Mucosa of rectum (tissue), 2 donors: Measurements from ENCODE around the gene LEUTX.

Experiments
- H3K27ac ChIP-seq, 2 donors: one replicate each; pipeline ENCODE4 v1.7.0; 2013; ENCODE audit warnings: inconsistent platforms in 2 of 2, low read depth in 2 of 2, low read length in 2 of 2
- H3K27me3 ChIP-seq, 2 donors: one replicate each; pipeline ENCODE4 v1.7.0; 2013; ENCODE audit warnings: low read length in 2 of 2; ENCODE audit not compliant: control insufficient read depth in 2 of 2, insufficient read depth in 2 of 2
- H3K36me3 ChIP-seq, 2 donors: one replicate each; pipeline ENCODE4 v1.7.0; 2013; ENCODE audit warnings: low read length in 2 of 2; ENCODE audit not compliant: control insufficient read depth in 2 of 2, insufficient read depth in 2 of 2
- H3K4me1 ChIP-seq, 2 donors: one replicate each; pipeline ENCODE4 v1.7.0; 2013; ENCODE audit warnings: low read length in 2 of 2, mild to moderate bottlenecking in 1 of 2; ENCODE audit not compliant: control insufficient read depth in 2 of 2, insufficient read depth in 2 of 2
- H3K4me3 ChIP-seq, 2 donors: one replicate each; pipeline ENCODE4 v1.7.0; 2013; ENCODE audit warnings: low read length in 2 of 2
- H3K9ac ChIP-seq, 2 donors: one replicate each; pipeline ENCODE4 v1.7.0; 2013; ENCODE audit warnings: low read length in 2 of 2, low read depth in 1 of 2, mild to moderate bottlenecking in 1 of 2
- H3K9me3 ChIP-seq, 2 donors: one replicate each; pipeline ENCODE4 v1.7.0; 2013; ENCODE audit warnings: low read length in 2 of 2; ENCODE audit not compliant: control insufficient read depth in 2 of 2
- donor health status: healthy.
- donor health status: Normal muscosa, but diverticular disease.

The LEUTX gene, protein sequence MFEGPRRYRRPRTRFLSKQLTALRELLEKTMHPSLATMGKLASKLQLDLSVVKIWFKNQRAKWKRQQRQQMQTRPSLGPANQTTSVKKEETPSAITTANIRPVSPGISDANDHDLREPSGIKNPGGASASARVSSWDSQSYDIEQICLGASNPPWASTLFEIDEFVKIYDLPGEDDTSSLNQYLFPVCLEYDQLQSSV

GRCh38 chr19:39778763-39779162 lies at the start of gene LEUTX:
Gene LEUTX, plus strand, starts transcription at chr19:39778854. Its CDS starts 67 bp downstream, at chr19:39778921.
- Histone ChIP-seq H3K27me3 (no peaks in the 10 kb centered on the region), H3K36me3 (no peaks in the 10 kb centered on the region), H3K27ac (no peak within 1 kb of the TSS), H3K4me1 (no peaks in the 10 kb centered on the region), H3K9ac (no peak within 1 kb of the TSS), H3K4me3 (no peak within 1 kb of the TSS), H3K9me3 (no peaks in the 10 kb centered on the region)

- Histone ChIP-seq H3K4me1 (no peaks in the 10 kb centered on the region), H3K27ac (no peak overlapping the region), H3K27me3 (peaks cover 0 to 3% of the 10 kb centered on the region in 2 donors), H3K36me3 (no peaks in the 10 kb centered on the region), H3K9ac (no peak overlapping the region), H3K9me3 (no peaks in the 10 kb centered on the region), H3K4me3 (no peak overlapping the region)
These were observed 49.1 kb upstream of the LEUTX start for GRCh38 chr19:39729594-39729993.

GRCh38 chr19:39731685-39732084 lies 47.0 kb upstream of the LEUTX start:
- Histone ChIP-seq H3K27me3 (no peaks in the 10 kb centered on the region), H3K36me3 (no peaks in the 10 kb centered on the region), H3K4me3 (no peak overlapping the region), H3K4me1 (no peaks in the 10 kb centered on the region), H3K9ac (no peak overlapping the region), H3K9me3 (no peaks in the 10 kb centered on the region), H3K27ac (no peak overlapping the region)

DNA sequence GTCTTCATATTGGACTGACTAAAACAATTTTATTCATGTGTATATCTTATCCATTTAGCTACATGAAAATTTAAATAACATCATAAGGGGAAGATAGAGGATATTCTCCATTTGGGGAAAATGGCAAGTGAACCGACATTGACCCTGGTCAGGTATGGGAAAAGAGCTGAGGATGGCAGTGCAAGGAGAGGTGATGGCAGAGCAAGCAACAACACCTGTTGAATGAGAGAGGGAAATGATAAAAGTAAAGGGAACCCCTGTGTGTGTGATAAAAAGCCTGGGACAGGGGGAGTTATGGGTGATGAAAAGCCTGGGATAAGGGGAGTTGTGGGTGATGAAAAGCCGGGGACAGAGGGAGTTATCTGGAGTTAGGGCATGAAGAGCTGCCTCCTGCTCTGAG lies 44.8 kb upstream of the LEUTX start:
- Histone ChIP-seq H3K27me3 (peaks cover 0 to 1% of the 10 kb centered on the region in 2 donors), H3K27ac (no peak overlapping the region), H3K9me3 (no peaks in the 10 kb centered on the region), H3K4me1 (no peaks in the 10 kb centered on the region), H3K4me3 (no peak overlapping the region), H3K9ac (no peak overlapping the region), H3K36me3 (no peaks in the 10 kb centered on the region)

DNA sequence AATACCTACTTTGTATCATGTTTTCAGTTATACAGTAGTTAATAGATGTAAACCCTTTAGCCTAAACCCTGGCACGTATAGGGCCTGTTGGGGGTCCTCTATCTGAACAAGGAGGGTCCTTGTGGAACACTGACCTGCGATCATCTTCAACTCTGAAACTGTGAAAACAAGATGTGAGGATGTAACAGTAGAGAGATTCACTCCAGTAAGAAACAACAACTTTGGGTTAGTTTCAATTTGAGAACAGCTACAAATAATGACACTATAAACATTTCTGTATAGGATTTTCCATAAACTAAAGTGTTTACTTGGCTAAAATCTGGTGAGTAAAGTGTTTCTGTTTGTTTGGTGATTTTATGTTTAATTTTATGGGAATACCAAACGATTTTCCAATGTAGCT lies 43.0 kb upstream of the LEUTX start:
- Histone ChIP-seq H3K4me3 (no peak overlapping the region), H3K9me3 (no peaks in the 10 kb centered on the region), H3K4me1 (no peaks in the 10 kb centered on the region), H3K36me3 (no peaks in the 10 kb centered on the region), H3K27me3 (peaks cover 0 to 2% of the 10 kb centered on the region in 2 donors), H3K9ac (no peak overlapping the region), H3K27ac (no peak overlapping the region)

DNA sequence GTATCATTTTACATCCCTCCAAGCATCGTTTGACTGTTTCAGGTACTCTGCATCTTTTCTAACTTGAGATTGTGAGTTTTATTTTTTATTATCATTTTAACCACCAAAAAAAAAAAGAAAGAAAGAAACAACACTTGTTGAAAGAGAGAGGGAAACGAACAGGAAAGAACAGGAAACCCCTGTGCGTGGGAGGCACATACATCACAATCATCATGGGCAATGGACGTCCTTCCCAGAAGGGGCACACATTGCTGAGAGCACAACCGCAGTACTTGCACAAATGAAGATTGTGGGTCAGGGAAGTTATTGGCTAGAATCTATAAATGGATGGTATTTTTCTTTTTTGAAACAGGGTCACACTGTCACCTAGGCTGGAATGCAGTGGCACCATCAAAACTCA lies 42.6 kb upstream of the LEUTX start:
- no peaks in the 10 kb centered on the region for H3K36me3 ChIP-seq
- H3K9me3 ChIP-seq, result no peaks in the 10 kb centered on the region
- H3K4me3 ChIP-seq, result no peak overlapping the region
- H3K27me3 ChIP-seq, result peaks cover 0 to 2% of the 10 kb centered on the region in 2 donors
- no peak overlapping the region for H3K27ac ChIP-seq
- no peaks in the 10 kb centered on the region for H3K4me1 ChIP-seq
- no peak overlapping the region for H3K9ac ChIP-seq

GRCh38 chr19:39737351-39737750 lies 41.3 kb upstream of the LEUTX start:
- no peak overlapping the region for H3K9ac ChIP-seq
- peak overlapping the region in 1 of 2 donors; percentile 41 for H3K4me3 ChIP-seq
- H3K27ac ChIP-seq, result no peak overlapping the region
- H3K9me3 ChIP-seq, result no peaks in the 10 kb centered on the region
- H3K36me3 ChIP-seq, result no peaks in the 10 kb centered on the region
- peaks cover 0 to 2% of the 10 kb centered on the region in 2 donors for H3K27me3 ChIP-seq
- no peaks in the 10 kb centered on the region for H3K4me1 ChIP-seq

DNA sequence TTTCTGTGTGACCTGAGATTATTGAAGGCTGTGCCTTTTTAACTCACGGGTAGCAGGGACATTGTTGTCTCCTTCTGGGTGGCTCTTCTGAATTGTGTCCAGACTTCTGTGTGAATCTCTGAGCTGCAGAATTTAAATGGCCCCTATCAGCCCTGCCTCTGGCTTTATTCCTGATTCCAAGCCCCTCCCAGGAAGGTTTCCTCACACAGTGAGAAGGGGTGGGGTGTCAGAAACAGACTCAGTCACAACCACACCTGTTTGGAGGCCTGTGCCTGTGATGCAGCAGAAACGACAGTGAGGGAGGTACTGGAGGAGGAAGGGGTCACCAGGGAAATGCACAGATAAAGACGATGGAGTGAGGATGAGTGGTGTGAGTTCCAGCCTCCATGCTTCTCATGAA lies 40.8 kb upstream of the LEUTX start, which contains the start of gene CLC:
Gene CLC (minus strand): TSS at position 139 of the 400 bp plus-strand sequence. CDS start 77 bp downstream, at position 62.
- Histone ChIP-seq H3K4me3 (peak within 1 kb of the TSS in 1 of 2 donors; percentile 41), H3K36me3 (no peaks in the 10 kb centered on the region), H3K9ac (no peak within 1 kb of the TSS), H3K27ac (no peak within 1 kb of the TSS), H3K27me3 (peaks cover 0 to 6% of the 10 kb centered on the region in 2 donors), H3K4me1 (no peaks in the 10 kb centered on the region), H3K9me3 (no peaks in the 10 kb centered on the region)

GRCh38 chr19:39738814-39739213 lies 39.8 kb upstream of the LEUTX start:
- H3K4me3 ChIP-seq, result no peak overlapping the region
- H3K4me1 ChIP-seq, result no peaks in the 10 kb centered on the region
- H3K36me3 ChIP-seq, result no peaks in the 10 kb centered on the region
- peaks cover 0 to 6% of the 10 kb centered on the region in 2 donors for H3K27me3 ChIP-seq
- H3K9me3 ChIP-seq, result no peaks in the 10 kb centered on the region
- H3K27ac ChIP-seq, result no peak overlapping the region
- H3K9ac ChIP-seq, result no peak overlapping the region

DNA sequence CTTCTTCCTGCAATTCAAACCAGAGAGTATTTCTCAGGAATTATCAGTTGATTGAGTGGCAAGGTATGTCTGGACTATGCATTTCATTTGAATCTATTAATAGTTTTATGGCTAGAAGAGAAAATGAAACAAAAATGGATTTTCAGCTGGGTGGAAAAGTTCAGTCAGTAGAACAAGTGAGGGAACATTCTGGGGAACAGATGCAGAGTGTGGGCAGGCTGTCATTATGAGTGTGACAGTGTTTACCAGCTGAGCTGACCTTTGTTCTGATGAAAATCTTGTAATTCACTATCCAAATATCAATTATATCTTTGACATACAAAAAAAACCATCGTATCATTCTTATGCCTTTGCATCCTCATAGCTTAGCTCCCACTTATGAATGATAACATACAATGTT lies 38.3 kb upstream of the LEUTX start:
- no peak overlapping the region for H3K27ac ChIP-seq
- H3K4me1 ChIP-seq, result no peaks in the 10 kb centered on the region
- H3K9ac ChIP-seq, result no peak overlapping the region
- no peaks in the 10 kb centered on the region for H3K9me3 ChIP-seq
- no peak overlapping the region for H3K4me3 ChIP-seq
- no peaks in the 10 kb centered on the region for H3K36me3 ChIP-seq
- H3K27me3 ChIP-seq, result peaks cover under 1 to 6% of the 10 kb centered on the region in 2 donors
